Left ventricle myocardium inferior (tissue), 1 donor: ENCODE results near the gene PGGHG. TPM values are rescaled to one million over a fixed set of nuclear protein-coding genes. Genes with fewer than 3 reads are reported as not detected.
A peak's percentile ranks its signal among the peaks of the same experiment; 100 is the strongest.
"Not testable (repeated sequence)": the region's sequence is repeated elsewhere in the genome, so short reads cannot be mapped to it uniquely, and the experiment has no call there.

Source experiments
- DNase-seq: peaks from one replicate; pipeline ENCODE4 v3.0.0-alpha.2; 2020
- H3K27ac ChIP-seq: fragments of 200-600 bp; replicated peaks from 2 replicates; pipeline ENCODE4 v1.8.0; 2021
- H3K27me3 ChIP-seq: fragments of 200-600 bp; 2 replicates; pipeline ENCODE4 v1.8.0; 2021; ENCODE audit warnings: low read depth
- H3K36me3 ChIP-seq: fragments of 200-600 bp; 2 replicates; pipeline ENCODE4 v1.8.0; 2021
- H3K4me1 ChIP-seq: fragments of 200-600 bp; 2 replicates; pipeline ENCODE4 v1.8.0; 2021
- H3K4me3 ChIP-seq: fragments of 200-600 bp; 2 replicates; pipeline ENCODE4 v1.8.0; 2021; ENCODE audit warnings: mild to moderate bottlenecking, moderate library complexity
- H3K9me3 ChIP-seq: fragments of 200-600 bp; replicated peaks from 2 replicates; pipeline ENCODE4 v1.8.0; 2021
- intact Hi-C: fragments of 100-400 bp; cut with micrococcal nuclease; formaldehyde crosslinking; loops from one replicate; pipeline ENCODE4 v1.11.0; 2022
- total RNA-seq: library from RNA; stranded (reverse); fragmentation: NEBNext Ultra II Directional; extraction: Animal tissue kit (Norgen Biotek cat#: 25700); gene quantifications from one replicate; pipeline ENCODE4 v1.2.1, GENCODE V29; 2021
- TF ChIP-seq, protein P1 (sequence below): fragments of 200-600 bp; IDR thresholded peaks from 2 replicates; pipeline ENCODE4 v1.8.0; 2021; ENCODE audit warnings: antibody characterized with exemption, mild to moderate bottlenecking, borderline replicate concordance
- donor health status: DM: no; HTN: yes; CAD: no; lungs with severe emphysema.

PGGHG gene
- total RNA-seq, 1 donor from 2014 or later = 7.2 TPM

DNA sequence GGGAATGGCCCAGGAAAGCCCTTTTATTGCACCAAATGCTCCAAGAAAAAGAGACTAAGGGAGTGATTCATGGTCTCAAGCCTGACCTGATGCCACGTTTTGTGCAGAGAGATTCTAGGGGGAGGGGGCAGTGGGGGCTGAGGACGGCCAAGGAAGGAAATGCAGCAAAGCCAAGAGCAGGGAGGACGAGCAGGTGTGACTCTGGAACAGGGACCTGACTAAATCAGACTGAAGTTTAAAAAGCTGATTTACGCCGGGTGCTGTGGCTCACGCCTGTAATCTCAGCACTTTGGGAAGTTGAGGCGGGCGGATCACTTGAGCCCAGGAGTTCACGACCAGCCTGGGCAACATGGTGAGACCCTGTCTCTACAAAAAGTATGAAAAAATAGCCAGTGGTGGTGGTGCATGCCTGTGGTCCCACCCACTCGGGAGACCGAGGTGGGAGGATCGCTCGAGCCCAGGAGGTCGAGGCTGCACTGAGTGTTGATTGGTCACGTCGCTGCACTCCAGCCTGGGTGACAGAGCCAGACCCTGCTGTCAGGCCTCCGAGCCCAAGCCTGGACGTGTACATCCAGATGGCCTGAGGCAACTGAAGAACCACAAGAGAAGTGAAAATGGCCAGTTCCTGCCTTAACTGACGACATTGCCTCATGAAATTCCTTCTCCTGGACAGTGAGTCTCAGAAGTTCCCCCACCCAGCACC, 42.6 kb downstream of the PGGHG start:
- Histone ChIP-seq H3K27ac (no peak overlapping the region), H3K36me3 (no peaks in the 10 kb centered on the region), H3K27me3 (peaks cover 7% of the 10 kb centered on the region), H3K9me3 (no peaks in the 10 kb centered on the region), H3K4me1 (peaks cover 35% of the 10 kb centered on the region), H3K4me3 (no peak overlapping the region)
- TF ChIP-seq, protein P1, sequence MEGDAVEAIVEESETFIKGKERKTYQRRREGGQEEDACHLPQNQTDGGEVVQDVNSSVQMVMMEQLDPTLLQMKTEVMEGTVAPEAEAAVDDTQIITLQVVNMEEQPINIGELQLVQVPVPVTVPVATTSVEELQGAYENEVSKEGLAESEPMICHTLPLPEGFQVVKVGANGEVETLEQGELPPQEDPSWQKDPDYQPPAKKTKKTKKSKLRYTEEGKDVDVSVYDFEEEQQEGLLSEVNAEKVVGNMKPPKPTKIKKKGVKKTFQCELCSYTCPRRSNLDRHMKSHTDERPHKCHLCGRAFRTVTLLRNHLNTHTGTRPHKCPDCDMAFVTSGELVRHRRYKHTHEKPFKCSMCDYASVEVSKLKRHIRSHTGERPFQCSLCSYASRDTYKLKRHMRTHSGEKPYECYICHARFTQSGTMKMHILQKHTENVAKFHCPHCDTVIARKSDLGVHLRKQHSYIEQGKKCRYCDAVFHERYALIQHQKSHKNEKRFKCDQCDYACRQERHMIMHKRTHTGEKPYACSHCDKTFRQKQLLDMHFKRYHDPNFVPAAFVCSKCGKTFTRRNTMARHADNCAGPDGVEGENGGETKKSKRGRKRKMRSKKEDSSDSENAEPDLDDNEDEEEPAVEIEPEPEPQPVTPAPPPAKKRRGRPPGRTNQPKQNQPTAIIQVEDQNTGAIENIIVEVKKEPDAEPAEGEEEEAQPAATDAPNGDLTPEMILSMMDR = no peak
- intact Hi-C loops = no loop called here
- DNase-seq = no peak

GRCh38 chr11:332651-333480, 43.9 kb downstream of the PGGHG start:
- Histone ChIP-seq H3K27me3 (no peaks in the 10 kb centered on the region), H3K27ac (no peak overlapping the region), H3K36me3 (no peaks in the 10 kb centered on the region), H3K4me3 (no peak overlapping the region), H3K9me3 (no peaks in the 10 kb centered on the region), H3K4me1 (peaks cover 29% of the 10 kb centered on the region)
- intact Hi-C loops = no loop called here
- no peak for DNase-seq
- TF ChIP-seq, protein P1 = no peak

DNA sequence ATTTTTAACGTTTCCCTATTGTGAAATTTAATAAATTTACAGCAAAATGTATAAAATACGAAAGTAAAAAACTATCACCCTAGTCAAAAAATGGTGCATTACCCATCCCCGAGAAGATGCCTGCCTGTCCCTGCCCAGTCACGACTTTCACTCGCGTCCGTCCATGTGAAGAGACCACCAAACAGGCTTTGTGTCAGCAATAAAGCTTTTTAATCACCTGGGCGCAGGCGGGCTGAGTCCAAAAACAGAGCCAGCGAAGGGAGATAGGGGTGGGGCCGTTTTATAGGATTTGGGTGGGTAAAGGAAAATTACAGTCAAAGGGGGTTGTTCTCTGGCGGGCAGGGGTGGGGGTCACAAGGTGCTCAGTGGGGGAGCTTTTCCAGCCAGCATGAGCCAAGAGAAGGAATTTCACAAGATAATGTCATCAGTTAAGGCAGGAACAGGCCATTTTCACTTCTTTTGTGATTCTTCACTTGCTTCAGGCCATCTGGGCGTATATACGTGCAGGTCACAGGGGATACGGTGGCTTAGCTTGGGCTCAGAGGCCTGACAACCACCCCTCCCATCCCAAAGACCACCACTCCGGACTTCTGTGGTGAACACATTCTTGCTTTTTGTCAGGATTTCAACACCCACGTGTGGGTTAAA, 44.8 kb downstream of the PGGHG start:
- H3K27me3 ChIP-seq, intact Hi-C loops, DNase-seq, H3K4me3 ChIP-seq, H3K36me3 ChIP-seq, H3K9me3 ChIP-seq: not testable (repeated sequence)
- Histone ChIP-seq H3K4me1 (peaks cover 24% of the 10 kb centered on the region), H3K27ac (peak overlapping the region; percentile 84)

GRCh38 chr11:334264-334994, 45.5 kb downstream of the PGGHG start:
- no peaks in the 10 kb centered on the region for H3K27me3 ChIP-seq
- TF ChIP-seq, protein P1 = no peak
- peak overlapping the region; percentile 26 for H3K4me3 ChIP-seq
- H3K36me3 ChIP-seq = no peaks in the 10 kb centered on the region
- H3K27ac ChIP-seq = peak overlapping the region; percentile 84
- no peaks in the 10 kb centered on the region for H3K9me3 ChIP-seq
- H3K4me1 ChIP-seq = peaks cover 24% of the 10 kb centered on the region
- no peak for DNase-seq
- intact Hi-C loops = no loop called here

DNA sequence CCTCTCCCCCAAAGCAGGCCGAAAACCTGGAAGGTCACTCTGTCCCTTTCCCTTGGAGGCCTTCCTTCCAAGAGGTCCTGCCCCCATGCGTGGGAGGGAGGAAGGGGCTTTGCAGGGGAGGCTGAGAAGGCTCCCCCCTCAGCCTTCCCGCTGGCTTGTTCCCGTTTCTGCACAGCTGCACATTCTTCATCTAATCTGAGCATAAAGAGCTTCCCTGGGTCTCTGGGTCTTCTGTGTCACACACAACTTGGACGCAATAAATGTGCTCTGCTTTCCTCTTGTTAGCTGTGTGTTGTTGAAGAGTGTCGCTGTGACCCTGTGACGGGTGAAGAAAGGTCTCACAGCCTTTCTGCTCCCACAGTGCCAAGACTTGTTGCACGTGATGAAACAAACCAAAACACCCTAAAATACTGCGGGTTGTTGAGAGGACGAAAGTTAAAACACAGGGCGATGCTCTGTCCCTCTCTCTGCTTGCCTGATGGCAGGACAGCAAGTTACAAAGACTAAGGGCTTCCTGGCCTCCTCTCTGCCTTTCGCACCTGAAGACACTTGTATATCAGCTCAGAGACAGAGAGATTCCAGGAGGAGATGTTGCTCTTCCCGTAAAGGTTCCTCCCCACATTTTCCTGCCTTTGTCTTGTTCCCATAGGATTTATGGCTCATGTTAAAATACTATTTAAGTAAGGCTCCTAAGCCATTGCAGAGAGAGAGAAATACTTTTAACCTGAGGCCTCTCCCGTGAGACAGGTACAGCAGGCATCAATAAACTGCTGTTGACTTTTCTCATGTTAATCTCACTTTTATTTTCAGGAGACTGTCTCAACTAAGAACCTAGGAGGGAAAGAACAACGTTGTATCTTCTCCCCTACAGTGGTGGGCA, 47.1 kb downstream of the PGGHG start:
- TF ChIP-seq, protein P1 = no peak
- no peak for DNase-seq
- H3K36me3 ChIP-seq = no peaks in the 10 kb centered on the region
- intact Hi-C loops = no loop called here
- H3K4me1 ChIP-seq = peaks cover 24% of the 10 kb centered on the region
- peak overlapping the region; percentile 84 for H3K27ac ChIP-seq
- H3K27me3 ChIP-seq = no peaks in the 10 kb centered on the region
- H3K4me3 ChIP-seq = no peak overlapping the region
- no peaks in the 10 kb centered on the region for H3K9me3 ChIP-seq
